ENCODE measurements around the gene LRR1.

LRR1 gene

DNA sequence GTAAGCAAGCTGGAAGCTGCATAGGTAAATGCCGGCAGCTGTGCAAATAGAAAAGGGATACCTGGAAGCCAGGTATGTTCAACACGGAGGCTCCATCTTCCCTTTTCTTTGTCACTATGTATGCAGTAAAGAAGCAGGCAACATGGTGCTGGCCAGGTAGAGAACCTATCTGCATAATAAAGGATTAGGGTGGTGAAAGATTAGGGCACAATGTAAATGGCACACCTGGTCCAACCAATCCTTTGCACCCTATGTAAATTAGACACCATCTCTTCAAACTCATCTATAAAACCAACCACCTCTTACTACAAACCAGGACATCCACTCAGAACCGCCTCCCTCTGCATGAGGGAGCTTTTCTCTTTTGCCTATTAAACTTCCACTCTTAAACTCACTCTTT, 44.8 kb upstream of the LRR1 start:
- in situ Hi-C loops (cut with HindIII; ENCODE audit: low sequenced_read_pairs): no loop called here
- TF ChIP-seq, protein P1, sequence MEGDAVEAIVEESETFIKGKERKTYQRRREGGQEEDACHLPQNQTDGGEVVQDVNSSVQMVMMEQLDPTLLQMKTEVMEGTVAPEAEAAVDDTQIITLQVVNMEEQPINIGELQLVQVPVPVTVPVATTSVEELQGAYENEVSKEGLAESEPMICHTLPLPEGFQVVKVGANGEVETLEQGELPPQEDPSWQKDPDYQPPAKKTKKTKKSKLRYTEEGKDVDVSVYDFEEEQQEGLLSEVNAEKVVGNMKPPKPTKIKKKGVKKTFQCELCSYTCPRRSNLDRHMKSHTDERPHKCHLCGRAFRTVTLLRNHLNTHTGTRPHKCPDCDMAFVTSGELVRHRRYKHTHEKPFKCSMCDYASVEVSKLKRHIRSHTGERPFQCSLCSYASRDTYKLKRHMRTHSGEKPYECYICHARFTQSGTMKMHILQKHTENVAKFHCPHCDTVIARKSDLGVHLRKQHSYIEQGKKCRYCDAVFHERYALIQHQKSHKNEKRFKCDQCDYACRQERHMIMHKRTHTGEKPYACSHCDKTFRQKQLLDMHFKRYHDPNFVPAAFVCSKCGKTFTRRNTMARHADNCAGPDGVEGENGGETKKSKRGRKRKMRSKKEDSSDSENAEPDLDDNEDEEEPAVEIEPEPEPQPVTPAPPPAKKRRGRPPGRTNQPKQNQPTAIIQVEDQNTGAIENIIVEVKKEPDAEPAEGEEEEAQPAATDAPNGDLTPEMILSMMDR (IDR thresholded peaks at IDR 0.05; ENCODE audit: low read depth, low read length, missing control alignments): no peak
- H3K4me3 ChIP-seq (ENCODE audit: low read depth, low read length): no peak overlapping the region
- DNase-seq (ENCODE audit: low read depth): no peak

DNA sequence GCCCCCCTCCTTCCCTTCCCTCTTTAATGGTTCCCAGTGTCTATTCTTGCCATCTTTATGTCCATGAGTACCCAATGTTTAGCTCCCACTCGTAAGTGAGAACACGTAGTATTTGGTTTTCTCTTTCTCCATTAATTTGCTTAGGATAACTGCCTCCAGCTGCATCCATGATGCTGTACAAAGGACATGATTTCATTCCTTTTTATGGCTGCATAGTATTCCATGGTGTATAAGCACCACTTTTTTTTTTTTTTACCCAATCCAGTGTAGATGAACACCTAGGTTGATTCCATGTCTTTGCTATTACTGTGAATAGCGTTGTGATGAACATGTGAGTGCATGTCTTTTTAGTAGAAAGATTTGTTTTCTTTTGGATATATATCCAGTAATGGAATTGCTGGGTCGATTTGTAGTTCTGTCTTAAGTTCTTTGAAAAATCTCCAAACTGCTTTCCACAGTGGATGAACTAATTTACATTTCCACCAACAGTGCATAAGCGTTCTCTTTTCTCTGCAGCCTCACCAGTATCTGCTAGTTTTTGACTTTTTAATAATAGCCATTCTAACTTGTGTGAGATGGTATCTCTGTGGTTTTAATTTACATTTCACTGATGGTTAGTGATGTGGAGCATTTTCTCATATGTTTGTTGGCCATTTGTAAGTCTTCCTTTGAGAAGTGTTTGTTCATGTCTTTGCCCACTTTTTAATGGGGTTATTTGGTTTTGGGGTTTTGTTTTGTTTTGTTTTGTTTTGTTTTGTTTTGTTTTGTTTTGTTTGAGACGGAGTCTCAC, 38.6 kb upstream of the LRR1 start:
- in situ Hi-C loops (cut with HindIII; ENCODE audit: low sequenced_read_pairs): no loop called here
- DNase-seq (ENCODE audit: low read depth): no peak
- no peak overlapping the region for H3K4me3 ChIP-seq (ENCODE audit: low read depth, low read length)
- TF ChIP-seq, protein P1 (IDR thresholded peaks at IDR 0.05; ENCODE audit: low read depth, low read length, missing control alignments): no peak

DNA sequence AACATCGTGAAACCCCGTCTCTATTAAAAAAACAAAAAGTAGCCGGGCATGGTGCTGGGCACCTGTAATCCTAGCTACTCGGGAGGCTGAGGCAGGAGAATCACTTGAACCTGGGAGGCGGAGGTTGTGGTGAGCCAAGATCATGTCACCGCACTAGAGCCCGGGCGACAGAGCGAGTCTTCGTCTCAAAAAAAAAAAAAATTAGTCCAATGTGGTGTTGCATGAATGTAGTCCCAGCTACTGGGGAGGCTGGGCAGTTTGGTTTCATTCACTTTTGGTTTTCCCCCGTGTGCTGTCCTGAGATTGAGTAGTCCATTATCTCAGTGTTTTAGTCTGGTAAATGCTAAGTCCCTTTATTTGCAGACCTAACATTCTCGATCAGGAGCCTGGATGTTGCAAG, 32.0 kb upstream of the LRR1 start:
- TF ChIP-seq, protein P1 (IDR thresholded peaks at IDR 0.05; ENCODE audit: low read depth, low read length, missing control alignments): no peak
- in situ Hi-C loops (cut with HindIII; ENCODE audit: low sequenced_read_pairs): no loop called here
- no peak overlapping the region for H3K4me3 ChIP-seq (ENCODE audit: low read depth, low read length)
- no peak for DNase-seq (ENCODE audit: low read depth)

DNA sequence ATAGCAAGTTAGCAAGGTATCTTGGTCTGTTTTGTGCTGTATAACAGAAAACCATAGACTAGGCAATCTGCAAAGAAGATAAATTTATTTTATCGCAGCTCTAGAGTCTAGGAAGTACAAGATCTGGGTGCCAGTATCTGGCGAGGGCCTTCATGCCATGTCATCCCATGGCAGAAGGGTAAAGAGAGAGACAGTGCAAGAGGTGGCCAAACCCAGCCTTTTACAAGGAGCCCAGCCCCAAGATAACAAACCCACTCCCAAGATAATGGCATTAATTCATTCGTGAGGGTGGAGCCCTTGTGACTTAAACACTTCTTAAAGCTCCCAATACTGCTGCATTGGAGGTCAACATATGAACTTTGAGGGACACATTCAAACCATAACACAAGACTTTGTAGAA, 29.5 kb upstream of the LRR1 start:
- in situ Hi-C loops (cut with HindIII; ENCODE audit: low sequenced_read_pairs): no loop called here
- TF ChIP-seq, protein P1 (IDR thresholded peaks at IDR 0.05; ENCODE audit: low read depth, low read length, missing control alignments): no peak
- no peak for DNase-seq (ENCODE audit: low read depth)

DNA sequence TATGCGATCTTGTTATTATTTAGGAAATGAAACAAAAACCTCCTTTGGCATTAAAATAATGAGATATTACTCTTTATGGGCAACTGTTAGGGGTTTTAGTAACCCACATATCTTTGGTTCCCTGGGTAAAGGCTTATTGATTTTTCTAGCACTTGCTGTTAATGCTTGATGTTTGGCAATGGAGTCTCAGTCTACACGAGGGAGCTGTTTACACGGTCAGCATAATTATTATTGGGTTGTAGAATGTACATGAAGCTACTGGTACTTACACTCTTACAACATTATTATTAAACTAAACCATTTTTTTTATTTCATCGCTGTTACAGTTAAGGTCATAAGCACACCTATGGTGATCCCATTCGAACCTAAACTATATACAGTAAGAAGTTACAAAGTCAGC, 24.7 kb upstream of the LRR1 start:
- H3K4me3 ChIP-seq (ENCODE audit: low read depth, low read length): no peak overlapping the region
- TF ChIP-seq, protein P1 (IDR thresholded peaks at IDR 0.05; ENCODE audit: low read depth, low read length, missing control alignments): no peak
- in situ Hi-C loops (cut with HindIII; ENCODE audit: low sequenced_read_pairs): no loop called here
- no peak for DNase-seq (ENCODE audit: low read depth)

More for the DNA sequence above, 29.5 kb upstream of the LRR1 start:
- no peak overlapping the region for H3K4me3 ChIP-seq (ENCODE audit: low read depth, low read length)

DNA sequence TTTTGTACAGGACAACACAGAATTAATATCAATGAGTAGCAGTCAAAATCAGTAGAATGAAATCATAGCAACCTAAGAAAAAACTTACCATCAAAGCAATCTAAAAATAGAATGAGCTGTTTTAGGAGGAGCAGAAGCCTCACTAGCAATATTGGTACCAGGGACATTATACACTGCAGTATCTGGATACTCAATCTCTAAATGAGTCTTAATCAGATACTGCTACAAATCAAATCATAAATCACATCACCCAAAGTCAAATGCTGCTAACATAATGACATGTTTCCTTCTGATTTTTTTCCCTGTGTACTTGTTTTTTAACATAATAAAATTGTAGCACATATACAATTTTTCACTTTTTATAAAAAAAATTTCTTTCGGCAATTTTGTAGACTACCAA, 20.6 kb upstream of the LRR1 start:
- TF ChIP-seq, protein P1 (IDR thresholded peaks at IDR 0.05; ENCODE audit: low read depth, low read length, missing control alignments): no peak
- no peak overlapping the region for H3K4me3 ChIP-seq (ENCODE audit: low read depth, low read length)
- in situ Hi-C loops (cut with HindIII; ENCODE audit: low sequenced_read_pairs): no loop called here
- no peak for DNase-seq (ENCODE audit: low read depth)

All from astrocyte of the cerebellum (primary cell).